Adrenal gland (tissue), 5 donors: ENCODE measurements around the gene RBM26.

Source experiments
- CTCF ChIP-seq, 6 experiments: fragments of 450-650 bp in 4 of 6; fragments of 200-600 bp in 2 of 6; sonication (generic) in 1 of 6; IDR thresholded peaks; 1 replicate in 5 of 6; 2 replicates in 1 of 6; pipeline versions ENCODE4 v1.5.1 to v1.8.0; 2016 to 2021; ENCODE audit warnings: antibody characterized with exemption in 6 of 6, mild to moderate bottlenecking in 2 of 6, moderate library complexity in 1 of 6
- POLR2A ChIP-seq, 2 donors: fragments of 450-650 bp; IDR thresholded peaks; one replicate each; pipeline ENCODE4 v1.6.1; 2017; ENCODE audit warnings: antibody characterized with exemption in 2 of 2, mild to moderate bottlenecking in 2 of 2, moderate library complexity in 1 of 2
- donor health status: DM: no; HTN: no; CAD: no.

DNA sequence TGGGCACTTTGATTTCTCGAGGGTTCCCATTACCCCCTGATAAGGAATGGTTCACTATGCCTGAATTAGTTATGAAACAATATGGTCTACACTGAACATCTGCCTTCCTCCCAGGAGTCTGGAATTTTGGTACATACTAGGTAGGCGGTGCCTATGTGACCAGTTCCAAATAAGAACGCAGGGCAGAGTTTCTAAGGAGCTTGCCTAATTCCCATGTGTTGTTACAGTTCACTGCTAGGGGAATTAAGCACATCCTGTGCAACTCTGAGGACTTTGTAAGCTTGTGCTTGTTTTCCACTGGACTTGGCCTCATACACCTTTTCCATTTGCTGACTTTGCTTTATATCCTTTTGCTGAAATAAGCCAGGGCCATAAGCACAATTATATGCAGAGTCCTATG is 29.2 kb downstream of the RBM26 start:
- TF ChIP-seq CTCF (IDR thresholded peaks at IDR 0.05) (no peak), POLR2A (IDR thresholded peaks at IDR 0.05) (no peak)
